ELF-1 (cell line): ENCODE measurements around the gene TMEM154.
A peak's percentile ranks its signal among the peaks of the same experiment; 100 is the strongest.

ENCODE experiments used
- DNase-seq: peaks from one replicate; pipeline ENCODE4 v3.0.0-alpha.2; 2016; ENCODE audit warnings: low read depth, low spot score

Gene TMEM154

GRCh38 chr4:152679414-152680281, at the start of gene TMEM154:
TMEM154 (minus strand) TSS chr4:152679997; CDS start chr4:152679933, 64 bp downstream.
- peak; percentile 93 for DNase-seq

GRCh38 chr4:152729466-152729865, 49.7 kb upstream of the TMEM154 start:
- no peak for DNase-seq

GRCh38 chr4:152728343-152728742, 48.5 kb upstream of the TMEM154 start:
- no peak for DNase-seq

- DNase-seq: no peak
Observed at GRCh38 chr4:152727784-152728183, 48.0 kb upstream of the TMEM154 start.

- no peak for DNase-seq
Observed at GRCh38 chr4:152724494-152724893, 44.7 kb upstream of the TMEM154 start.

- DNase-seq: no peak
Observed at GRCh38 chr4:152723236-152723635, 43.4 kb upstream of the TMEM154 start.

GRCh38 chr4:152719801-152720556, 40.2 kb upstream of the TMEM154 start:
- no peak for DNase-seq

- no peak for DNase-seq
Observed at GRCh38 chr4:152719291-152719690, 39.5 kb upstream of the TMEM154 start.

- no peak for DNase-seq
Observed at GRCh38 chr4:152715076-152715475, 35.3 kb upstream of the TMEM154 start.

- DNase-seq: no peak
Observed at GRCh38 chr4:152713951-152714705, 34.3 kb upstream of the TMEM154 start.

GRCh38 chr4:152709675-152710438, 30.1 kb upstream of the TMEM154 start:
- peak; percentile 67 for DNase-seq

GRCh38 chr4:152708796-152709195, 29.0 kb upstream of the TMEM154 start:
- peak; percentile 81 for DNase-seq

GRCh38 chr4:152708361-152708760, 28.6 kb upstream of the TMEM154 start:
- peak; percentile 82 for DNase-seq

- DNase-seq: no peak
Observed at GRCh38 chr4:152707632-152708031, 27.8 kb upstream of the TMEM154 start.

GRCh38 chr4:152705903-152706302, 26.1 kb upstream of the TMEM154 start:
- DNase-seq: no peak

- no peak for DNase-seq
Observed at GRCh38 chr4:152704788-152705187, 25.0 kb upstream of the TMEM154 start.

- DNase-seq: peak; percentile 79
Observed at GRCh38 chr4:152700151-152700550, 20.4 kb upstream of the TMEM154 start.

GRCh38 chr4:152699313-152699712, 19.5 kb upstream of the TMEM154 start:
- no peak for DNase-seq

- DNase-seq: no peak
Observed at GRCh38 chr4:152698089-152698499, 18.3 kb upstream of the TMEM154 start.

GRCh38 chr4:152697284-152698088, 17.7 kb upstream of the TMEM154 start:
- no peak for DNase-seq
